IMR-90 (cell line): Measurements from ENCODE around the gene RNASET2. TPM values are rescaled to one million over a fixed set of nuclear protein-coding genes. Genes with fewer than 3 reads are reported as not detected.

Experiments
- microRNA-seq, 2 experiments: library from miRNA; stranded (forward) in 1 of 2; unstranded in 1 of 2; fragments of 10-50 nt in 1 of 2; fragments of <30 nt in 1 of 2; gene quantifications in 1 of 2; microRNA quantifications in 1 of 2; one replicate each; pipeline versions ENCODE3 to v1.1.0; 2013 to 2020; ENCODE audit not compliant: insufficient read depth in 1 of 2, insufficient read length in 1 of 2, unreplicated experiment in 1 of 2
- polyA plus RNA-seq, 3 experiments: library from polyadenylated mRNA; depleted of rRNA; stranded (reverse); fragments of >200 nt; gene quantifications; 2 replicates each; pipeline ENCODE4 v1.2.3, GENCODE V29; 2012; ENCODE audit warnings: low replicate concordance in 1 of 3
- small RNA-seq, 5 experiments: library from RNA; depleted of rRNA; stranded (forward); fragments of <200 nt; gene quantifications; one replicate each; pipeline ENCODE3, GENCODE V24; 2012
- total RNA-seq: library from RNA; depleted of rRNA; stranded (reverse); fragments of >200 nt; gene quantifications from 2 replicates; pipeline ENCODE4 v1.2.3, GENCODE V29; 2012; rRNA removed

The RNASET2 gene
- total and polyA plus RNA-seq, 2 of the 4 experiments (the other 2 are of a cell fraction) = 13.6 to 24.9 TPM

Small RNA genes lying within 50 kb of the gene (microRNA-seq; reads per million reads assigned to microRNA genes)
- gene MIR3939 = 1.0 to 1.5 reads per million in 2 experiments

Small RNA genes lying within 50 kb of the gene (small RNA-seq; reads per million reads assigned to genes)
- 0 to 2.0 (median 1.2) reads per million in 5 experiments for gene MIR3939

Other genes starting within 250 kb of the RNASET2 start
- 8.6 and 19.4 TPM in 2 replicates for gene CEP43, start 42.8 kb upstream of the RNASET2 start, total RNA-seq
- gene CEP43, start 42.8 kb upstream of the RNASET2 start, polyA plus RNA-seq (2012; rRNA removed) = 8.5 and 10.7 TPM in 2 replicates
- gene CCR6, start 166.5 kb upstream of the RNASET2 start, total RNA-seq = not detected in 2 replicates
- not detected in 2 replicates for gene CCR6, start 166.5 kb upstream of the RNASET2 start, polyA plus RNA-seq (2012; rRNA removed)
- not detected in 2 replicates for gene GPR31, start 201.4 kb upstream of the RNASET2 start, total RNA-seq
- gene GPR31, start 201.4 kb upstream of the RNASET2 start, polyA plus RNA-seq (2012; rRNA removed) = not detected in 2 replicates